SK-N-MC (cell line): ENCODE data around the gene MTHFSD.

ENCODE experiments used
- EZH2 ChIP-seq: fragments of 200-600 bp; sonication (generic); IDR thresholded peaks from one replicate; pipeline ENCODE4 v1.6.1; 2017; ENCODE audit warnings: antibody characterized with exemption
- FOXP2 ChIP-seq: optimal IDR thresholded peaks from 2 replicates; pipeline ENCODE3; 2011; ENCODE audit warnings: mild to moderate bottlenecking, moderate library complexity; ENCODE audit not compliant: insufficient read depth; ENCODE audit errors: extremely low read length, control extremely low read depth
- POLR2AphosphoS5 ChIP-seq: IDR thresholded peaks from 2 replicates; pipeline ENCODE4 v1.6.1; 2012; ENCODE audit warnings: mild to moderate bottlenecking, low read depth, low read length, borderline replicate concordance

GRCh38 chr16:86542756-86543750 lies 12.0 kb downstream of the MTHFSD start:
- TF ChIP-seq POLR2AphosphoS5 (no peak), EZH2 (no peak), FOXP2 (no peak)
